ENCODE measurements around the gene DCTN2. TPM values are rescaled to one million over a fixed set of nuclear protein-coding genes. Genes with fewer than 3 reads are reported as not detected.

Gene DCTN2
- total and polyA plus RNA-seq, 4 donors: 28.5 to 66.6 (median 31.2) TPM

GRCh38 chr12:57483466-57483865 is 63.5 kb downstream of the DCTN2 start:
- peaks cover 0 to 6% (median 3%) of the 10 kb centered on the region in 4 donors for H3K4me1 ChIP-seq (ENCODE audit: control insufficient read depth in 4 of 4, insufficient read depth in 4 of 4, low read length in 3 of 4)
- no peaks in the 10 kb centered on the region for H3K9me3 ChIP-seq (ENCODE audit: control insufficient read depth in 4 of 4, low read length in 3 of 4)
- DNase-seq (ENCODE audit: low spot score): no peak
- TF ChIP-seq HNF4A (conservative IDR thresholded peaks at IDR 0.05) (no peak), YY1 (IDR thresholded peaks at IDR 0.05) (no peak), EGR1 (IDR thresholded peaks at IDR 0.05; ENCODE audit: low read depth in 2 of 2) (no peak), RAD21 (IDR thresholded peaks at IDR 0.05) (no peak), HNF4G (IDR thresholded peaks at IDR 0.05) (no peak), FOXA2 (IDR thresholded peaks at IDR 0.05) (no peak), RXRA (IDR thresholded peaks at IDR 0.05) (no peak), SP1 (IDR thresholded peaks at IDR 0.05) (no peak), ZBTB33 (IDR thresholded peaks at IDR 0.05) (no peak), GABPA (IDR thresholded peaks at IDR 0.05 in 1 of 2, conservative IDR thresholded peaks at IDR 0.05 in 1 of 2) (no peak), FOXA1 (IDR thresholded peaks at IDR 0.05) (no peak), JUND (IDR thresholded peaks at IDR 0.05) (no peak)
- TF ChIP-seq, protein P1, sequence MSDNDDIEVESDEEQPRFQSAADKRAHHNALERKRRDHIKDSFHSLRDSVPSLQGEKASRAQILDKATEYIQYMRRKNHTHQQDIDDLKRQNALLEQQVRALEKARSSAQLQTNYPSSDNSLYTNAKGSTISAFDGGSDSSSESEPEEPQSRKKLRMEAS (IDR thresholded peaks at IDR 0.05): no peak
- TF ChIP-seq, protein P2, sequence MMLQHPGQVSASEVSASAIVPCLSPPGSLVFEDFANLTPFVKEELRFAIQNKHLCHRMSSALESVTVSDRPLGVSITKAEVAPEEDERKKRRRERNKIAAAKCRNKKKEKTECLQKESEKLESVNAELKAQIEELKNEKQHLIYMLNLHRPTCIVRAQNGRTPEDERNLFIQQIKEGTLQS (IDR thresholded peaks at IDR 0.05): no peak
- H3K36me3 ChIP-seq (ENCODE audit: control insufficient read depth in 4 of 4, insufficient read depth in 3 of 4, low read depth in 1 of 4, low read length in 3 of 4): no peaks in the 10 kb centered on the region
- WGBS: 75% methylated on average over 5 of the region's 5 CpGs
- H3K27me3 ChIP-seq (ENCODE audit: control insufficient read depth in 4 of 4, insufficient read depth in 4 of 4, low read length in 3 of 4): no peaks in the 10 kb centered on the region
- no peak overlapping the region for H3K9ac ChIP-seq (ENCODE audit: low read depth in 1 of 2, low read length in 2 of 2)
- no peak overlapping the region for H3K27ac ChIP-seq (ENCODE audit: low read depth in 1 of 2, low read length in 2 of 2)
- no peak overlapping the region for H3K4me3 ChIP-seq (ENCODE audit: low read depth in 1 of 3, low read length in 3 of 3)

GRCh38 chr12:57481671-57482070 is 65.3 kb downstream of the DCTN2 start:
- Histone ChIP-seq H3K4me1 (ENCODE audit: control insufficient read depth in 4 of 4, insufficient read depth in 4 of 4, low read length in 3 of 4) (no peaks in the 10 kb centered on the region), H3K4me3 (ENCODE audit: low read depth in 1 of 3, low read length in 3 of 3) (no peak overlapping the region), H3K9ac (ENCODE audit: low read depth in 1 of 2, low read length in 2 of 2) (no peak overlapping the region), H3K27me3 (ENCODE audit: control insufficient read depth in 4 of 4, insufficient read depth in 4 of 4, low read length in 3 of 4) (no peaks in the 10 kb centered on the region), H3K9me3 (ENCODE audit: control insufficient read depth in 4 of 4, low read length in 3 of 4) (no peaks in the 10 kb centered on the region), H3K27ac (ENCODE audit: low read depth in 1 of 2, low read length in 2 of 2) (no peak overlapping the region), H3K36me3 (ENCODE audit: control insufficient read depth in 4 of 4, insufficient read depth in 3 of 4, low read depth in 1 of 4, low read length in 3 of 4) (no peaks in the 10 kb centered on the region)
- no peak for TF ChIP-seq ZBTB33 (IDR thresholded peaks at IDR 0.05)
- TF ChIP-seq GABPA (IDR thresholded peaks at IDR 0.05 in 1 of 2, conservative IDR thresholded peaks at IDR 0.05 in 1 of 2): no peak
- no peak for TF ChIP-seq NR2F2 (IDR thresholded peaks at IDR 0.05)
- TF ChIP-seq REST (IDR thresholded peaks at IDR 0.05): no peak
- no peak for TF ChIP-seq FOXA2 (IDR thresholded peaks at IDR 0.05)
- no peak for TF ChIP-seq SP1 (IDR thresholded peaks at IDR 0.05)
- TF ChIP-seq YY1 (IDR thresholded peaks at IDR 0.05): no peak
- TF ChIP-seq, protein P1 (IDR thresholded peaks at IDR 0.05): no peak
- TF ChIP-seq, protein P2 (IDR thresholded peaks at IDR 0.05): no peak
- TF ChIP-seq FOXA1 (IDR thresholded peaks at IDR 0.05): no peak
- no peak for TF ChIP-seq RAD21 (IDR thresholded peaks at IDR 0.05)
- no peak for TF ChIP-seq HNF4A (conservative IDR thresholded peaks at IDR 0.05)
- TF ChIP-seq JUND (IDR thresholded peaks at IDR 0.05): no peak
- WGBS: 87% methylated on average over 1 of the region's 1 CpG
- no peak for DNase-seq (ENCODE audit: low spot score)
